GM12873 (cell line): ENCODE results near the gene CDK13.

Experiments used
- CTCF ChIP-seq: IDR thresholded peaks from 2 replicates; pipeline ENCODE4 v1.5.1; 2012; ENCODE audit warnings: low read depth, mild to moderate bottlenecking, moderate library complexity, low read length, control low read depth; ENCODE audit not compliant: insufficient read depth; ENCODE audit errors: missing control alignments

The CDK13 gene

GRCh38 chr7:39967406-39968161, 17.5 kb downstream of the CDK13 start:
- TF ChIP-seq CTCF = no peak

- no peak for TF ChIP-seq CTCF
These were observed 19.4 kb downstream of the CDK13 start for GRCh38 chr7:39969431-39969830.

- TF ChIP-seq CTCF = no peak
These were observed 21.9 kb downstream of the CDK13 start for GRCh38 chr7:39971924-39972323.

GRCh38 chr7:39973801-39974200, 23.7 kb downstream of the CDK13 start:
- no peak for TF ChIP-seq CTCF

- TF ChIP-seq CTCF = no peak
These were observed 28.3 kb downstream of the CDK13 start for GRCh38 chr7:39978230-39978934.

GRCh38 chr7:39979406-39980073, 29.5 kb downstream of the CDK13 start:
- no peak for TF ChIP-seq CTCF

GRCh38 chr7:39985398-39985918, 35.4 kb downstream of the CDK13 start:
- no peak for TF ChIP-seq CTCF
